Measurements from ENCODE around the gene SLC22A15.

SLC22A15 gene

DNA sequence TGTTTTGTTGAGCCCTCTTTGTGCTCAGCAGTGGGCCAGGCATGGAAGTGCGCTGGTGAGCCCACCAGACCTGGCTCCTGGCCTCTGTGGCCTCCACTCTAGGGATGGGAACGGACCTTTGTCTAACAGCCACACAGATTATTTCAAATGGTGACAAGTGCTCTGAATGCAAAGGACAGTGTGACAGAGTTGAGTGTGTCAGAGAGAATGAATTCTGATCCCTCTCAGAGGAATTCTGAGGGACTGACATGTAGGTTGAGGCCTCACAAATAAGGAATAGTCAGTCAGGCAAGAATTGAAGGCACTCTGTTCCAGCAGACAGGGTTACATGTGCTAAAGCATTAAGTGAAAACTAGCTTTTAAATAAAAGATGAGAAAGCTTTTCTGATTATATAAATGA lies 123.6 kb downstream of the SLC22A15 start:
- no peak for DNase-seq (ENCODE audit: low read depth)

DNA sequence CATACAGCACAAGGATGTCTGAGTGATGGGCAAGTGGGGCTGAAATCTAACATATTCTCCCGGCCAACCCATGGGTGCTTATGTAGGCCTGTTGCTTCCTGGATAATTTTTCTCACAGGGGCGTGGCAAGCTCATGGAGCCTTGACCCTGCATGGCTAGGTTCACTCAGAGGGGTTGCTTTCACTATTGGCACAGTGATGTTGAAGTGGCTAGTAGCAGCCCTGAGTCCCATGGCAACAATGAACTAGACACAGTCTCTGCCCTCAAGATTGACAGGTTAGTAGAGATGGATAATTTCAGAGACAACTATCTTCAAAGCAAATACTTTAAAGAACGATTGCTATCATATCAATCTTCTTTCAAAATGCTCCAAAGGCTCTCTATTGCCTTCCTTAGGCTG lies 128.4 kb downstream of the SLC22A15 start:
- no peak for DNase-seq (ENCODE audit: low read depth)

- DNase-seq (ENCODE audit: low read depth): no peak
Measured at GRCh38 chr1:116105996-116106395, 129.7 kb downstream of the SLC22A15 start.

DNA sequence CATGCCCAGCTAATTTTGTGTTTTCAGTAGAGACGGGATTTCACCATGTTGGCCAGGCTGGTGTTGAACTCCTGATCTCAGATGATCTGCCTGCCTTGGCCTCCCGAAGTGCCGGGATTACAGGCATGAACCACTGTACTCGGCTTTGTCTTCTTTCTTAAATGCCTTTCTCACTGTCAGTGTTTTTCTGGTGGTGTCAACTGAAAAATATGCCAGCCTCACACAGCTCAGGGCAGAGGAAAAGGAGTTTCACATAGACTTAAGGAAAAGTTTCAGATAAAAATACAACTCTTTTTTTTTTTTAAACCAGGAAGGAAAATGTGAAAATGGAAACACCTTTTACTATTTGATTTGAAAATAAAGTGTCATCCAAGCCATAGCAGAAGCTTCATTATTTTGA lies 130.3 kb downstream of the SLC22A15 start:
- no peak for DNase-seq (ENCODE audit: low read depth)

DNA sequence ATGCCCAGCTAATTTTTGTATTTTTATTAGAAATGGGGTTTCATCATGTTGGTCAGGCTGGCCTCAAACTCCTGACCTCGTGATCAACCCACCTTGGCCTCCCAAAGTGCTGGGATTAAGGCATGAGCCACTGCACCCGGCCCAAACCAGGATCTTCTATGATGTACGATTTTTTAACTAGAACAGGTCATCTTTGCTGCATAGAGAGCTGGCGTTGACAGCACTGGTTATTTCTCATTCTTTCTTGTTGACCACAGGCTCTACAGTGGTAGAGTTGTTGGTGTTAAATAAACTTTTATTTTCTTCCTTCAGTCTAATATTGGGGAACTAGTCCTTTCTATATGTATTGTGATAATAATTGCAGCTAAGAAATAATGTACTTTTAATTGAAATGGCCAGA lies 131.1 kb downstream of the SLC22A15 start:
- DNase-seq (ENCODE audit: low read depth): no peak

DNA sequence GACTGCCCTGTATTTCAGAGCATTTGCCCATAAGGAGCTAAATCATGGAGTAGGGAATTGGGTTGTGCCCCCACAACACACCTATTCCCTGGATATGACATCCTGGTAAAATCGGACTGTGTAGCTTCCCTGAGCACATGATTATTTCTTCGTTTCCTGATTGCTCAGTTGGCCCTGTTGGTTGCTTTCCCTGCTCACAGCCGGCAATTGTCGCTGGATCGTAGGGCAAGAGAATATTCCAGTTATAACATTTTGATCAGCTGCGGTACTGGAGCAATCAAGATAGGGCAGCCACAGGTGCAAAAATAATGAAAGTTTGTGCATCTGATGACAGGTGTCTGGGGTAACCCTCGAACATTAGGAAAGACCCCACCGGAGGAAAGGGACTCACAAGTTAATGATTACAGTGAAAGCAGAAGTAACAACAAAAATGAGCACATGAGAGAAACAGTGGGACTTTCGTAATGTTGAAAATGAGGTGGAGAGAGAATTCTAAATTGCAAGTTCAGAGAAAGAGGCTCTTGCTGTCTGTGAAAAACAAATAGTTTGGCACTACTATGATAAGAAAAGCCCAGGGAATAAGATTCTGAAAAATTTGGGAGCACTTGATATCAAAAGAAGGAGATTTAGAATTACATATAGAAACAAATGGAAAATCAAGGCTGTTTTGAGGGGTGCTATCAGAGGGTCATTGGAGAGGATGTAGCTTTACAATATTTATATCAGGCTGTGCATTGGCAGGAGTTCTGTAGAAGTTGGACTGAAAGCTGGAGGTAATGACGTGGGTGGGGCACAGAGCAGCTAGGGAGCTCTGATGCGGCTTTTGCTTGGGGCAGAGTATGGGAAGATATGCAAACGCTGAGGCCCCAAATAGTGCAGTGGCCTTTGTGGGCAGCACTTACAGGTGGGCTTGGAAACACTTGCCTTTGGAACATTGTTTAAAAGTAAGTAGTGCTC lies 134.5 kb downstream of the SLC22A15 start, which contains the start of gene MAB21L3:
Gene MAB21L3 (plus strand): TSS at position 833 of the 957 bp plus-strand sequence. CDS start 1,217 bp downstream, outside the sequence.
- DNase-seq (ENCODE audit: low read depth): no peak

- no peak for DNase-seq (ENCODE audit: low read depth)
Measured at GRCh38 chr1:116111524-116112021, 135.3 kb downstream of the SLC22A15 start.

- no peak for DNase-seq (ENCODE audit: low read depth)
Measured at GRCh38 chr1:116112388-116113140, 136.3 kb downstream of the SLC22A15 start.

- DNase-seq (ENCODE audit: low read depth): no peak
Measured at GRCh38 chr1:116113615-116114014, 137.3 kb downstream of the SLC22A15 start.

DNA sequence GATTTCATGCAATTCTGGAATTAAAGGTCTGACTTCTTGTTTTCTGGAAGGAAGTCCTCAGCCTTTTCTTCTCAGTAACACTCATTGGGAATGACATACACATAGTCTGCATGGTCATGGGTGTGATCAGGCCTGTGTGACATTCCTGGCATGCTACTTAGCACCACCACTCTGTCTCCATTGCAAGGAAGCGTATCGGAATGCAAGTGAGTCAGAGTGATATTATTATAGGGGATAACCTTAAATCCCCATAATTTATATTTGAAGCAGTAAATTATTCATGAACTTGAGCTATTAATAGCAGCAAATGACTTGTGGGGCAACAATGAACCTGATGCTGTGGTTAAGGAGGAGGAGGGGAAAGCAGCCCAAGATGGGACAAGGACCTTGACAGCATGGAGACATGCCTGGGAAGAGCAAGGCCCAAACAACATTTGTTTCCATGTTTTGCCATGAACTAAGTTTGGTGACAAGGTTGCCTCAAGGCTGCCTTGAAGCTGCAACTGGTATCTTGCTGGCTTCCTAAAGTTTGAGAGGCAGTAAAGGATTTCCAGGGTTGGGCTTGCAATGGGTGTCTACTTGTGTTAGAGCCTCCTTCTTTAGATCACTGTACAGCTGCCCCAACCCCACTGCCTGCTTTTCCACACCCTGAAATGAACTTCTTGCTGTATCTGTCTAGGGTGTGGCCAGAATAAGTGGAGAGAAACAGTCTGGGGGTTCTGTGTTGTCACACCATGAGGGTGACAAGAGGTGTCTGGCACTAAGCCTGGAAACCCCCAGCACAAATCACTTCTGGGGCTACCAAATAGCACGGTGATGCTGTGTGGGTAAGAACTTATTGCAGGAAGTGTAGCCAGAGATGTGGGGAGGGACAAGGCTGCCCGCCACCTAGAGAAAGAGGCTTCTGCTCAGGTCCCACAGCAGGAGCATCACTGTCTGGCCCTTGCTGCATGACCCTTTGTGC lies 139.4 kb downstream of the SLC22A15 start:
- no peak for DNase-seq (ENCODE audit: low read depth)

- DNase-seq (ENCODE audit: low read depth): no peak
Measured at GRCh38 chr1:116118471-116118870, 142.2 kb downstream of the SLC22A15 start.

Data from activated T-cell treated with anti-CD3 and anti-CD28 coated beads for 24 hours (primary cell).